ENCODE measurements around the gene CHAF1A.

CHAF1A gene

GRCh38 chr19:4456476-4456842, 54.0 kb downstream of the CHAF1A start:
- DNase-seq (ENCODE audit: insufficient read length, low spot score), result peak; percentile 39
- TF ChIP-seq SPI1 (IDR thresholded peaks at IDR 0.05; ENCODE audit: low read depth, low read length) (no peak), POU2F2 (IDR thresholded peaks at IDR 0.05; ENCODE audit: low read depth, low read length) (no peak), POLR2AphosphoS5 (IDR thresholded peaks at IDR 0.05; ENCODE audit: low read depth, low read length) (no peak), POLR2A (IDR thresholded peaks at IDR 0.05; ENCODE audit: low read depth, low read length) (no peak)
- FAIRE-seq, result no peak

- FAIRE-seq (no peak), DNase-seq (ENCODE audit: insufficient read length, low spot score) (peak; percentile 75)
- TF ChIP-seq PAX5 (IDR thresholded peaks at IDR 0.05; ENCODE audit: insufficient read depth, low read length, severe bottlenecking), result no peak
- no peak for TF ChIP-seq POU2F2 (IDR thresholded peaks at IDR 0.05; ENCODE audit: low read depth, low read length)
- TF ChIP-seq POLR2AphosphoS5 (IDR thresholded peaks at IDR 0.05; ENCODE audit: low read depth, low read length), result no peak
- no peak for TF ChIP-seq TAF1 (IDR thresholded peaks at IDR 0.05; ENCODE audit: low read depth, low read length)
- no peak for TF ChIP-seq POLR2A (IDR thresholded peaks at IDR 0.05; ENCODE audit: low read depth, low read length)
Observed at GRCh38 chr19:4456843-4457653, 54.6 kb downstream of the CHAF1A start.

GRCh38 chr19:4457654-4458395, 55.4 kb downstream of the CHAF1A start, which contains the start of gene UBXN6:
Gene UBXN6 (minus strand): TSS chr19:4457794. CDS start chr19:4457697, 97 bp downstream.
- DNase-seq (ENCODE audit: insufficient read length, low spot score) (peak; percentile 98), FAIRE-seq (peak; percentile 99)
- TF ChIP-seq POLR2AphosphoS5 (IDR thresholded peaks at IDR 0.05; ENCODE audit: low read depth, low read length) (0 out of 2 replicates have a peak, but pooled peaks have one; percentile 19), POLR2A (IDR thresholded peaks at IDR 0.05; ENCODE audit: low read depth, low read length) (peak; percentile 58), TAF1 (IDR thresholded peaks at IDR 0.05; ENCODE audit: low read depth, low read length) (no peak), SPI1 (IDR thresholded peaks at IDR 0.05; ENCODE audit: low read depth, low read length) (no peak), POU2F2 (IDR thresholded peaks at IDR 0.05; ENCODE audit: low read depth, low read length) (peak; percentile 49; the same call in 1 of the 2 replicates)

- FAIRE-seq, result no peak
- no peak for TF ChIP-seq PAX5 (IDR thresholded peaks at IDR 0.05; ENCODE audit: insufficient read depth, low read length, severe bottlenecking)
- no peak for TF ChIP-seq TAF1 (IDR thresholded peaks at IDR 0.05; ENCODE audit: low read depth, low read length)
- no peak for TF ChIP-seq SPI1 (IDR thresholded peaks at IDR 0.05; ENCODE audit: low read depth, low read length)
- TF ChIP-seq POLR2AphosphoS5 (IDR thresholded peaks at IDR 0.05; ENCODE audit: low read depth, low read length), result no peak
- no peak for TF ChIP-seq POU2F2 (IDR thresholded peaks at IDR 0.05; ENCODE audit: low read depth, low read length)
- no peak for TF ChIP-seq POLR2A (IDR thresholded peaks at IDR 0.05; ENCODE audit: low read depth, low read length)
- DNase-seq (ENCODE audit: insufficient read length, low spot score), result no peak
Observed at GRCh38 chr19:4464815-4465581, 62.6 kb downstream of the CHAF1A start.

- no peak for TF ChIP-seq TAF1 (IDR thresholded peaks at IDR 0.05; ENCODE audit: low read depth, low read length)
- FAIRE-seq (peak; percentile 57), DNase-seq (ENCODE audit: insufficient read length, low spot score) (no peak)
Observed at GRCh38 chr19:4467835-4468234, 65.4 kb downstream of the CHAF1A start.

GRCh38 chr19:4471403-4472173, 69.1 kb downstream of the CHAF1A start:
- DNase-seq (ENCODE audit: insufficient read length, low spot score), result peak; percentile 88
- TF ChIP-seq POU2F2 (IDR thresholded peaks at IDR 0.05; ENCODE audit: low read depth, low read length), result no peak
- no peak; the same call in 1 of the 2 replicates for TF ChIP-seq TAF1 (IDR thresholded peaks at IDR 0.05; ENCODE audit: low read depth, low read length)
- TF ChIP-seq SPI1 (IDR thresholded peaks at IDR 0.05; ENCODE audit: low read depth, low read length), result no peak
- TF ChIP-seq POLR2A (IDR thresholded peaks at IDR 0.05; ENCODE audit: low read depth, low read length), result peak; percentile 30; the same call in 1 of the 2 replicates
- no peak for TF ChIP-seq POLR2AphosphoS5 (IDR thresholded peaks at IDR 0.05; ENCODE audit: low read depth, low read length)
- TF ChIP-seq PAX5 (IDR thresholded peaks at IDR 0.05; ENCODE audit: insufficient read depth, low read length, severe bottlenecking), result peak; percentile 23
- FAIRE-seq, result peak; percentile 100

- DNase-seq (ENCODE audit: insufficient read length, low spot score), result peak; percentile 99
- no peak for TF ChIP-seq SPI1 (IDR thresholded peaks at IDR 0.05; ENCODE audit: low read depth, low read length)
- no peak for TF ChIP-seq TAF1 (IDR thresholded peaks at IDR 0.05; ENCODE audit: low read depth, low read length)
- TF ChIP-seq POLR2A (IDR thresholded peaks at IDR 0.05; ENCODE audit: low read depth, low read length), result no peak
- no peak for FAIRE-seq
Observed at GRCh38 chr19:4472174-4472974, 69.9 kb downstream of the CHAF1A start, which contains the start of gene HDGFL2. Gene HDGFL2 (plus strand): TSS chr19:4472297. CDS start chr19:4472351, 54 bp downstream.

- TF ChIP-seq TAF1 (IDR thresholded peaks at IDR 0.05; ENCODE audit: low read depth, low read length), result no peak
- no peak for TF ChIP-seq POLR2A (IDR thresholded peaks at IDR 0.05; ENCODE audit: low read depth, low read length)
- no peak for TF ChIP-seq POLR2AphosphoS5 (IDR thresholded peaks at IDR 0.05; ENCODE audit: low read depth, low read length)
- DNase-seq (ENCODE audit: insufficient read length, low spot score) (no peak), FAIRE-seq (no peak)
Observed at GRCh38 chr19:4473011-4473762, 70.7 kb downstream of the CHAF1A start.

Measured in GM12891 (cell line).